Measurements from ENCODE around the gene CFAP97. TPM values are rescaled to one million over a fixed set of nuclear protein-coding genes. Genes with fewer than 3 reads are reported as not detected.

Gene CFAP97
- total and polyA plus RNA-seq, 5 donors from 2014 or later, result 28.3 to 87.1 (median 77.9) TPM

DNA sequence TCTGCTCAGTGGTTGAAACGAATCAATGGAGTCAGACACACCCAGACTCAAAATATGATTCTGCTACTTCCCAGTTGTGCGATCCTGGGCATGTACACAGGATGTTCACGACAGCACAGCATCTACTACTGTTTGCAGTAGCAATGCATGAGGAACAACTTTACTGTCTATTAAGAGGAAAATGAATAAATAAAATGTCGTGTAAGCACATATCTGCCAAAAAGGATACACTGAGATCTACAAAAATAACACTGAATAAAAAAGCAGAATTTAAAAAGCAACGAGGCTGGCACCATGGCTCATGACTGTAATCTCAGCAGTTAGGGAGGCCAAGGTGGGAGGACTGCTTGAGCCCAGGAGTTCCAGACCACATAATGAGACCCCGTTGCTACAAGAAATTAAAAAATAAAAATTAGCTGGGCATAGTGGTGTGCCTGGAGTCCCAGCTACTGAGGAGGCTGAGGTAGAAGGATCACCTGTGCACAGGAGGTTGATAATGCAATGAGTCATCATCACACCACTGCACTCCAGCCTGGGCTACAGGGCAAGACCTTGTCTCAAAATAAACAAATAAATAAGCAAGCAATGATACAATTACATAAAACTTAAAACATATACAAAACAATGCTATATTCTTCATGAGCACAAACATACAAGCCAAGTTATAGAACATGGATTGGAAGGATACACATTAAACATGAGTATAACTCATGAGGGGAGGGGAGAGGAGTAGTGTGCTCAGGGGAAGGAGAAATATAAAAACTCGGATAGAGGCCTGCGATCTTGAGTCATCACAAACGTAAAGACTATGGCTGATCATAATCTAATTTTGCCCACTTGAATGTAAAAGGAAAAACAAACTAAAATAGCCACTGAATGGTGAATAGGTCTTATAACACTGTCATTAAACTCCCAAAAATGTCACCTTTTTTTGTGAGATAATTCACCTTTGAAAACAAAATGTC is 8.6 kb downstream of the CFAP97 start:
- Histone ChIP-seq H3K4me3 (ENCODE audit: low read depth, low read length) (no peak overlapping the region), H3K27ac (ENCODE audit: insufficient read depth, low read length, poor library complexity, severe bottlenecking) (no peak overlapping the region), H3K27me3 (ENCODE audit: control insufficient read depth, insufficient read depth, low read length) (no peaks in the 10 kb centered on the region), H3K9me3 (ENCODE audit: control insufficient read depth in 2 of 2, low read length in 2 of 2) (no peaks in the 10 kb centered on the region), H3K4me1 (ENCODE audit: control insufficient read depth, insufficient read depth, low read length, poor library complexity, severe bottlenecking) (peaks cover 3% of the 10 kb centered on the region), H3K36me3 (ENCODE audit: control insufficient read depth, insufficient read depth, low read length) (peaks cover 9% of the 10 kb centered on the region)
- Mint-ChIP-seq H3K4me3 (peak overlapping the region in 1 of 4 donors; percentile 23), H3K27ac (no peak overlapping the region), H3K36me3 (peaks cover 19% of the 10 kb centered on the region), H3K9me3 (no peaks in the 10 kb centered on the region), H3K27me3 (no peaks in the 10 kb centered on the region), H3K4me1 (peaks cover 25 to 50% (median 35%) of the 10 kb centered on the region in 4 donors)
- no peak for DNase-seq
- no peak for ATAC-seq (ENCODE audit: low read depth in 2 of 2)

DNA sequence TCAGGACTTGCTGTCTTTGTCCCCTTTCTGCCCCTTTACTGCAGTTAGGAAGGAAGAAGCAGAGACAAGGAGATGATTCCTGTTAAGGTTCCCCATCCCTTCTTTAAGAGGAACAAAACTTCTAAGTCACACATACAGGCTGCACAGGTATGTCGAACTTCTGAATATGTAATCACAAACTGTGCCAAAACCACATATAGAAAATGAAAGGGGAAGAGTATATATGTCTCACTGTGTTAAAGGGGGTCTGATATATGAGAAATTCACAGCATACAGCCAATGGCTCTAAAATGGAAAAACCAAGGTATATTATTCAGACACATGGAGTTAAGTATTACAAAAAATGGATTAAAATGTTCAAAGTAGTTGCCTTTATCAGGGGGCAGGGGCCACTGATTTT is 11.7 kb downstream of the CFAP97 start:
- Mint-ChIP-seq H3K36me3 (peaks cover 23% of the 10 kb centered on the region), H3K4me1 (peaks cover 27 to 57% (median 36%) of the 10 kb centered on the region in 4 donors), H3K27ac (no peak overlapping the region), H3K9me3 (no peaks in the 10 kb centered on the region), H3K4me3 (no peak overlapping the region), H3K27me3 (no peaks in the 10 kb centered on the region)
- H3K9me3 ChIP-seq (ENCODE audit: control insufficient read depth in 2 of 2, low read length in 2 of 2), result no peaks in the 10 kb centered on the region
- ATAC-seq (ENCODE audit: low read depth in 2 of 2), result no peak
- no peak for DNase-seq
- H3K27ac ChIP-seq (ENCODE audit: insufficient read depth, low read length, poor library complexity, severe bottlenecking), result no peak overlapping the region
- peaks cover 3% of the 10 kb centered on the region for H3K4me1 ChIP-seq (ENCODE audit: control insufficient read depth, insufficient read depth, low read length, poor library complexity, severe bottlenecking)
- no peaks in the 10 kb centered on the region for H3K27me3 ChIP-seq (ENCODE audit: control insufficient read depth, insufficient read depth, low read length)
- H3K36me3 ChIP-seq (ENCODE audit: control insufficient read depth, insufficient read depth, low read length), result peaks cover 27% of the 10 kb centered on the region
- H3K4me3 ChIP-seq (ENCODE audit: low read depth, low read length), result no peak overlapping the region

DNA sequence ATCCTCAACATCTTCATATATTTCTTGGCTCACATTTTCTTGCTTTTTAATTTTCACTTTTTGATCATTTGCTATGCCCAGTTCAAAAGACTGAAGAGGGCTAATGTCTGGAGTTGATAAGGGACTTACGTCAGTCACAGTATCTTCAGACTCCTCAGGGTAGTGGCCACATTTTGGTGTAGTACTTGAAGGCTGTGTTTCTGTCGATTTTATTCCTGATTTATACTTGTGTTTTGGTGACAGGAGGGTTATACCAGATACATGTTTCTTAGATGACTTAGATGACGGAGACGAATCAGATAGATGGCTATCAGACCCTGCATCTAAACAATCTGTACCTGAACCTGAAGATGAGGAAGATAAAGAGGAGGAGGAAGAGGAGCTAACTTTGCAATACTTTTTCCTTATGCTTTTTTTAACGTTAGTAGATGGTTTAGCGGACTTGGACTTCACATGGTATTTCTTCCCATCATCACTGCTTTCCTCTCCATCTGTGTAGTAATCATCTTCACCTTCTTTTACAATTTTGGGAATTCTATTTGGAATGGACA is 13.4 kb downstream of the CFAP97 start:
- ATAC-seq (ENCODE audit: low read depth in 2 of 2) (no peak), DNase-seq (no peak)
- Mint-ChIP-seq H3K4me1 (peaks cover 25 to 60% (median 39%) of the 10 kb centered on the region in 4 donors), H3K27me3 (no peaks in the 10 kb centered on the region), H3K36me3 (peaks cover 24% of the 10 kb centered on the region), H3K27ac (peak overlapping the region; percentile 2 to 14 (median 7)), H3K9me3 (no peaks in the 10 kb centered on the region), H3K4me3 (no peak overlapping the region)
- H3K4me1 ChIP-seq (ENCODE audit: control insufficient read depth, insufficient read depth, low read length, poor library complexity, severe bottlenecking), result peaks cover 3% of the 10 kb centered on the region
- peaks cover 28% of the 10 kb centered on the region for H3K36me3 ChIP-seq (ENCODE audit: control insufficient read depth, insufficient read depth, low read length)
- no peaks in the 10 kb centered on the region for H3K27me3 ChIP-seq (ENCODE audit: control insufficient read depth, insufficient read depth, low read length)
- H3K4me3 ChIP-seq (ENCODE audit: low read depth, low read length), result no peak overlapping the region
- H3K27ac ChIP-seq (ENCODE audit: insufficient read depth, low read length, poor library complexity, severe bottlenecking), result no peak overlapping the region
- no peaks in the 10 kb centered on the region for H3K9me3 ChIP-seq (ENCODE audit: control insufficient read depth in 2 of 2, low read length in 2 of 2)

DNA sequence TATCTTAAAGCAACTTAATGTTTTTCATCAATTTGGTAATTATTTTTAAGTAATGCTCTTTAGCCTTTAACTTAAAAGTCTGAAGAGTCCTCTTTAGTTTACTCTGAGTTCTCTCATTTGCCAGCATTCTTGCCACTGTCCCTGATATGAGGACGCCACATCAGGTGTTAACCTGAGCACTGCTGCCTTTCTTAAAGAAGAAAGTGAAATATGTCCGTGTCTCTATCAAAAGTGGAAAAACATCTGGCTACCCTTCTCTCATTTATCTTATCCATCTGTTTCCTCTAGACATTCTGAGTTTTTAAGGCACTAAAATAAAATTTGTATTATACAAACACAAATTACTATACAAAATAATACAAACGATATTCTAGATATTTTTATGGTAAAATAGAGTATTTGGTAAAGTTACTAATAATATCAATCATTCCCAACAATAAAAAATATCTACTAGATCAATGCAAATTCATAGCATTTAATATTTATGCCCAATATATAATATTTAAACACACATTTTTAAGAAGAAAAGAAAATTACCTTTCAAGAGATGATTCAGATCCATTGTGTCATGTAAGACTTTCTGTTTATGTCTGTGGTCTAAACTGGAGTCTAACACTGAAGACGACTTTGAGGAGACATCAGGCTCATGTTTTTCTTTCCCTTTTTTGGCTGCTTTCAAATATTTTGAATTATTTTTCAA is 14.0 kb downstream of the CFAP97 start:
- H3K27ac Mint-ChIP-seq, result peak overlapping the region in 1 of 3 donors; percentile 7
- H3K27ac ChIP-seq (ENCODE audit: insufficient read depth, low read length, poor library complexity, severe bottlenecking), result no peak overlapping the region
- H3K9me3 Mint-ChIP-seq, result no peaks in the 10 kb centered on the region
- H3K36me3 Mint-ChIP-seq, result peaks cover 24% of the 10 kb centered on the region
- no peak overlapping the region for H3K4me3 Mint-ChIP-seq
- DNase-seq, result no peak
- no peaks in the 10 kb centered on the region for H3K27me3 ChIP-seq (ENCODE audit: control insufficient read depth, insufficient read depth, low read length)
- peaks cover 21 to 59% (median 39%) of the 10 kb centered on the region in 4 donors for H3K4me1 Mint-ChIP-seq
- no peak overlapping the region for H3K4me3 ChIP-seq (ENCODE audit: low read depth, low read length)
- ATAC-seq (ENCODE audit: low read depth in 2 of 2), result no peak
- no peaks in the 10 kb centered on the region for H3K27me3 Mint-ChIP-seq
- H3K36me3 ChIP-seq (ENCODE audit: control insufficient read depth, insufficient read depth, low read length), result peaks cover 28% of the 10 kb centered on the region
- H3K9me3 ChIP-seq (ENCODE audit: control insufficient read depth in 2 of 2, low read length in 2 of 2), result no peaks in the 10 kb centered on the region
- H3K4me1 ChIP-seq (ENCODE audit: control insufficient read depth, insufficient read depth, low read length, poor library complexity, severe bottlenecking), result peaks cover 3% of the 10 kb centered on the region

DNA sequence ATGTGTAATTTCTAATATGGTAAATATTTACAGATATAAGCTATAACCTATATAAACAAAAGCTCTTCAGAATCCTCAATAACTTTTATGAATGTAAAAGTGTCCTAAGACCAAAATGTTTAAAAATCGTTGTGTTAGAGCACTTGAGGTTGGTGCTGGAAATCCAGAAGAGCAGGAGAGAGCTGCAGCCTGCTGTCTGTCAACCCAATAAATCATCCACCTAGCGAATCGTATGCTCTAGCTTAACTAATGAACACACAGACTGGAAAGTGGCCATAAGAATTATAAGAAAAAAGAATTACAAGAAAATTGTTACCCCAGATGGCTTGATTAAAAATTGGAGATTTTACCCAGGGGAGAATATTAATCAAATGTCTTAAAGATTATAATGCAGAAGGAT is 17.0 kb downstream of the CFAP97 start:
- peaks cover 20 to 59% (median 36%) of the 10 kb centered on the region in 4 donors for H3K4me1 Mint-ChIP-seq
- H3K9me3 ChIP-seq (ENCODE audit: control insufficient read depth in 2 of 2, low read length in 2 of 2), result no peaks in the 10 kb centered on the region
- H3K9me3 Mint-ChIP-seq, result no peaks in the 10 kb centered on the region
- H3K27ac ChIP-seq (ENCODE audit: insufficient read depth, low read length, poor library complexity, severe bottlenecking), result no peak overlapping the region
- no peak overlapping the region for H3K27ac Mint-ChIP-seq
- no peak overlapping the region for H3K4me3 ChIP-seq (ENCODE audit: low read depth, low read length)
- peaks cover 25% of the 10 kb centered on the region for H3K36me3 Mint-ChIP-seq
- H3K36me3 ChIP-seq (ENCODE audit: control insufficient read depth, insufficient read depth, low read length), result peaks cover 27% of the 10 kb centered on the region
- H3K27me3 Mint-ChIP-seq, result no peaks in the 10 kb centered on the region
- H3K27me3 ChIP-seq (ENCODE audit: control insufficient read depth, insufficient read depth, low read length), result no peaks in the 10 kb centered on the region
- no peak for DNase-seq
- no peak for ATAC-seq (ENCODE audit: low read depth in 2 of 2)
- H3K4me3 Mint-ChIP-seq, result no peak overlapping the region
- H3K4me1 ChIP-seq (ENCODE audit: control insufficient read depth, insufficient read depth, low read length, poor library complexity, severe bottlenecking), result peaks cover 3% of the 10 kb centered on the region

DNA sequence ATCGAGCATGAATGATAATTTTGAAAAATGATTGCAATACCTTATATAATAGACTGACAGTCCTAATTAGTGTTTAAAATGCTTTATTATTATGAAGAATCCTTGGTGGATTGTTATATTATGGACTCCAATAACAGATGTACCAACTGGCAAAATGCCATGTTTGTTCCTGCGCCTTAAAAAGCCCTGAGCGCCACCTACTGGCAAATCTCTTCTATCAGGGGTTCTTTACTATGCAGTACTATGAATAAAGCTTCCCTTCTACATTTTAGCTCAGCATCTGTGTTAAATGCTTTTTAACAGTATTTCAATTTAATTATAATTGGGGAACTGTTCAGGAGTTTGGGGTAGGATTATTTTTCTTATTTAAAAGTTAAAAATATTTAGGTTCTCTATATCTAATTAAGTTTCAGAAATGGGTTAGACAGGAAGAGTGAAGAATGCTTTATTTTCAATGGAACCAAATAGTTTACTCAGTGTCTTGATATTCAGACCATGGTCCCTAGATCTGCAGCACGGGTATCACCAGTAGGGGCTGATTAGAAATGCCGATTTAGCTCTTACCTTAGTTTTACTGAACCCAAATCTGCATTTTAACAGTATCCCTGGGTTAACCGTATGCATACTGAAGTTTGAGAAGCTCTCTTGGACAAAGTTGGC is 20.0 kb downstream of the CFAP97 start:
- Mint-ChIP-seq H3K27me3 (no peaks in the 10 kb centered on the region), H3K27ac (no peak overlapping the region), H3K4me3 (no peak overlapping the region), H3K36me3 (peaks cover 18% of the 10 kb centered on the region), H3K9me3 (no peaks in the 10 kb centered on the region), H3K4me1 (peaks cover 11 to 50% (median 33%) of the 10 kb centered on the region in 4 donors)
- peak; percentile 66 to 71 for ATAC-seq (ENCODE audit: low read depth in 2 of 2)
- Histone ChIP-seq H3K4me1 (ENCODE audit: control insufficient read depth, insufficient read depth, low read length, poor library complexity, severe bottlenecking) (peaks cover 3% of the 10 kb centered on the region), H3K9me3 (ENCODE audit: control insufficient read depth in 2 of 2, low read length in 2 of 2) (no peaks in the 10 kb centered on the region), H3K36me3 (ENCODE audit: control insufficient read depth, insufficient read depth, low read length) (peaks cover 10% of the 10 kb centered on the region), H3K27me3 (ENCODE audit: control insufficient read depth, insufficient read depth, low read length) (no peaks in the 10 kb centered on the region), H3K27ac (ENCODE audit: insufficient read depth, low read length, poor library complexity, severe bottlenecking) (no peak overlapping the region), H3K4me3 (ENCODE audit: low read depth, low read length) (no peak overlapping the region)
- DNase-seq, result peak; percentile 66 to 87 (median 74)

DNA sequence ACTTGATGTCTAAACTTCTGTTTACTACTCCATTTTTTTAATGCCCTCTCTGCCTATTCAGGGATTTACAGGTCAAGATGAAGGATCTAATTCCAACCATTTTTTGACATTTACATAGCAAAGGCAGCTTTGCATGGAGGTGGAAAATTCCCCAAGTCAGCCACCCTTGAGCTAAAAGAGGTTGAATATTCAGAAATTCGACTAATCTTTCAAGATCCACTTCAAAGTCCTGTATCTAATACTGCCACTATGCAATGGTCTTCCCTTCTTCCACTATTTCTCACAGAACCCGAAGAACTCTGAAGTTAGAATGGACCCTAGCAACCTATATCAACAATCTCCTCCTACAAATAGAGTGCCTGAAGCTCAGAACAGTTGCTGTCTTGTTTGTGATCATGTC is 21.6 kb downstream of the CFAP97 start:
- H3K27ac Mint-ChIP-seq, result no peak overlapping the region
- no peak overlapping the region for H3K4me3 ChIP-seq (ENCODE audit: low read depth, low read length)
- H3K36me3 Mint-ChIP-seq, result peaks cover 15% of the 10 kb centered on the region
- no peak for ATAC-seq (ENCODE audit: low read depth in 2 of 2)
- H3K27me3 ChIP-seq (ENCODE audit: control insufficient read depth, insufficient read depth, low read length), result no peaks in the 10 kb centered on the region
- no peaks in the 10 kb centered on the region for H3K9me3 ChIP-seq (ENCODE audit: control insufficient read depth in 2 of 2, low read length in 2 of 2)
- H3K27ac ChIP-seq (ENCODE audit: insufficient read depth, low read length, poor library complexity, severe bottlenecking), result no peak overlapping the region
- no peaks in the 10 kb centered on the region for H3K9me3 Mint-ChIP-seq
- H3K36me3 ChIP-seq (ENCODE audit: control insufficient read depth, insufficient read depth, low read length), result peaks cover 2% of the 10 kb centered on the region
- H3K4me1 Mint-ChIP-seq, result peaks cover 11 to 45% (median 29%) of the 10 kb centered on the region in 4 donors
- H3K27me3 Mint-ChIP-seq, result no peaks in the 10 kb centered on the region
- no peak overlapping the region for H3K4me3 Mint-ChIP-seq
- no peak for DNase-seq
- peaks cover 3% of the 10 kb centered on the region for H3K4me1 ChIP-seq (ENCODE audit: control insufficient read depth, insufficient read depth, low read length, poor library complexity, severe bottlenecking)

All from CD4-positive, CD25-positive, alpha-beta regulatory T cell (primary cell).